Activated CD4-positive, alpha-beta memory T cell treated with anti-CD3 and anti-CD28 coated beads for 36 hours (primary cell): ENCODE measurements around the gene ATF4. TPM values are rescaled to one million over a fixed set of nuclear protein-coding genes. Genes with fewer than 3 reads are reported as not detected.
"Not testable (repeated sequence)": the region's sequence is repeated elsewhere in the genome, so short reads cannot be mapped to it uniquely, and the experiment has no call there.

Source experiments
- CTCF ChIA-PET: fragments of 350-600 bp; sonication (Branson Sonifier 250); formaldehyde crosslinking; loops from one replicate; lab custom pipeline; 2021; ENCODE audit warnings: antibody characterized with exemption, inconsistent platforms; lab: Charles Lee
- POLR2A ChIA-PET: fragments of 350-600 bp; sonication (Branson Sonifier 250); formaldehyde crosslinking; loops from one replicate; lab custom pipeline; 2021; ENCODE audit warnings: antibody characterized with exemption; lab: Charles Lee
- DNase-seq: peaks from one replicate; pipeline ENCODE4 v3.0.0-alpha.2; 2020
- H3K27ac Mint-ChIP-seq: one replicate; pipeline ENCODE4 v1.8.0; 2021; ENCODE audit warnings: mixed read lengths
- H3K27me3 Mint-ChIP-seq: one replicate; pipeline ENCODE4 v1.8.0; 2021; ENCODE audit warnings: mixed read lengths
- H3K36me3 Mint-ChIP-seq: one replicate; pipeline ENCODE4 v1.8.0; 2021; ENCODE audit warnings: mixed read lengths
- H3K4me1 Mint-ChIP-seq: one replicate; pipeline ENCODE4 v1.8.0; 2021; ENCODE audit warnings: low read depth, mixed read lengths
- H3K4me3 Mint-ChIP-seq: one replicate; pipeline ENCODE4 v1.8.0; 2021; ENCODE audit warnings: mild to moderate bottlenecking, mixed read lengths
- H3K9me3 Mint-ChIP-seq: one replicate; pipeline ENCODE4 v1.8.0; 2021; ENCODE audit warnings: mixed read lengths
- intact Hi-C: fragments of 100-400 bp; cut with micrococcal nuclease; formaldehyde crosslinking; loops from one replicate; pipeline ENCODE4 v1.15.1; 2023
- total RNA-seq, 2 experiments: library from RNA; stranded (reverse); gene quantifications; one replicate each; pipeline ENCODE4 v1.2.3, GENCODE V29; 2021

The ATF4 gene
- total RNA-seq, 2 experiments from 2014 or later = 437 to 455 TPM

- no peak for DNase-seq
- ChIA-PET CTCF (interaction anchor here (1.0 to 5.9 kb wide), 11 partner anchors 9 to 523 kb away, joined by 3 to 71 read pairs (median 9); partner anchors contain the start of genes MIEF1 and RPS19BP1), POLR2A (interaction anchor here (1.0 to 1.6 kb wide), 2 partner anchors 9 to 16 kb away, joined by 3 to 4 read pairs; no protein-coding TSS in a partner anchor)
- no peaks in the 10 kb centered on the region for H3K27me3 Mint-ChIP-seq
- H3K36me3 Mint-ChIP-seq = peaks cover 50% of the 10 kb centered on the region
- intact Hi-C loops = loop anchor here (1.0 kb wide), 1 partner anchor 20 kb away; no protein-coding TSS in a partner anchor
- H3K9me3 Mint-ChIP-seq = no peaks in the 10 kb centered on the region
- peaks cover 37% of the 10 kb centered on the region for H3K4me1 Mint-ChIP-seq
- no peak overlapping the region for H3K27ac Mint-ChIP-seq
- H3K4me3 Mint-ChIP-seq = no peak overlapping the region
These were observed 6.6 kb upstream of the ATF4 start for GRCh38 chr22:39513791-39514190.

GRCh38 chr22:39514373-39514973, 5.9 kb upstream of the ATF4 start:
- H3K36me3 Mint-ChIP-seq = peaks cover 45% of the 10 kb centered on the region
- ChIA-PET POLR2A (interaction anchor here (1.0 to 2.3 kb wide), 3 partner anchors 9 to 17 kb away, joined by 3 to 5 read pairs (median 4); a partner anchor contains a TSS), CTCF (interaction anchor here (0.6 to 5.9 kb wide), 14 partner anchors 9 to 523 kb away, joined by 3 to 71 read pairs (median 6); partner anchors contain the start of genes MIEF1 and RPS19BP1)
- no peaks in the 10 kb centered on the region for H3K9me3 Mint-ChIP-seq
- H3K27me3 Mint-ChIP-seq = no peaks in the 10 kb centered on the region
- H3K27ac Mint-ChIP-seq = peak overlapping the region; percentile 8
- H3K4me3 Mint-ChIP-seq = no peak overlapping the region
- intact Hi-C loops = loop anchor here (1.0 kb wide), 1 partner anchor 21 kb away; no protein-coding TSS in a partner anchor
- peak; percentile 67 for DNase-seq
- peaks cover 36% of the 10 kb centered on the region for H3K4me1 Mint-ChIP-seq

GRCh38 chr22:39515266-39516050, 4.9 kb upstream of the ATF4 start:
- ChIA-PET POLR2A (interaction anchor here (0.6 to 2.3 kb wide), 5 partner anchors 9 to 196 kb away, joined by 4 to 6 read pairs (median 5); partner anchors contain the start of gene RPL3), CTCF (interaction anchor here (0.6 to 5.9 kb wide), 15 partner anchors 9 to 344 kb away, joined by 3 to 71 read pairs (median 4); partner anchors contain the start of genes MIEF1 and RPS19BP1)
- no peak for DNase-seq
- H3K9me3 Mint-ChIP-seq = no peaks in the 10 kb centered on the region
- peak overlapping the region; percentile 81 for H3K27ac Mint-ChIP-seq
- peaks cover 42% of the 10 kb centered on the region for H3K36me3 Mint-ChIP-seq
- H3K4me3 Mint-ChIP-seq = no peak overlapping the region
- peaks cover 4% of the 10 kb centered on the region for H3K27me3 Mint-ChIP-seq
- peaks cover 33% of the 10 kb centered on the region for H3K4me1 Mint-ChIP-seq
- intact Hi-C loops = no loop called here

DNA sequence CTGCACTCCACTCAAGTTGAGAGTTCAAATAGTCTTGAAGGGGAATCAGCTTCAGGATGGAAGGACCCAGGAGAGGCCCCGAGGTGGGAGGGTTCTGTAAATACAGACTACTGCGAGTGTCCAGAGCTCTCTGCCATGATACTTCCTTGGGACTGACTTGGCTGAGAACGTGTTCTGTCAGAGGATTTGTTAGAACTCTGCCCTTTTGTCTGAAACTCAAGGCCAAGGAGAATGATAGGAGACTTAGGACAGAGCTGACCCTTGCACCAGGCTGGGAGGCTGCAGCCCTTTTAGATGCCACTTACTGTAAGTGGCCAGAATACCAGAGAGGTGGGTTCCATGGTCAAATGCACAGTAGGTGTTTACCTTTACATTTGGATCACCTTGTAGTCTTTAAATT, 2.9 kb upstream of the ATF4 start:
- H3K36me3 Mint-ChIP-seq = peaks cover 47% of the 10 kb centered on the region

GRCh38 chr22:39518144-39518786, 2.1 kb upstream of the ATF4 start:
- CTCF ChIA-PET = interaction anchor here (1.4 to 5.9 kb wide), 5 partner anchors 10 to 175 kb away, joined by 3 to 71 read pairs (median 44); a partner anchor contains a TSS
- Mint-ChIP-seq H3K27me3 (peaks cover 4% of the 10 kb centered on the region), H3K27ac (peak overlapping the region; percentile 98), H3K9me3 (no peaks in the 10 kb centered on the region), H3K4me1 (peaks cover 50% of the 10 kb centered on the region), H3K36me3 (peaks cover 53% of the 10 kb centered on the region), H3K4me3 (peak overlapping the region; percentile 84)
- intact Hi-C loops = no loop called here
- POLR2A ChIA-PET = interaction anchor here (1.0 to 2.5 kb wide), 3 partner anchors 11 to 22 kb away, joined by 3 to 9 read pairs (median 4); partner anchors contain the start of gene MIEF1
- no peak for DNase-seq

More for the DNA sequence above, 2.9 kb upstream of the ATF4 start:
- ChIA-PET CTCF (interaction anchor here (1.1 to 5.9 kb wide), 6 partner anchors 11 to 174 kb away, joined by 3 to 71 read pairs (median 24); a partner anchor contains a TSS), POLR2A (interaction anchor here (1.0 to 2.5 kb wide), 3 partner anchors 7 to 15 kb away, joined by 4 to 9 read pairs (median 5); partner anchors contain the start of gene MIEF1)
- intact Hi-C loops = no loop called here
- DNase-seq = no peak
- H3K27me3 Mint-ChIP-seq = peaks cover 4% of the 10 kb centered on the region
- no peak overlapping the region for H3K27ac Mint-ChIP-seq
- peaks cover 42% of the 10 kb centered on the region for H3K4me1 Mint-ChIP-seq
- H3K9me3 Mint-ChIP-seq = no peaks in the 10 kb centered on the region
- no peak overlapping the region for H3K4me3 Mint-ChIP-seq

GRCh38 chr22:39518996-39519680, 1.2 kb upstream of the ATF4 start:
- H3K27me3 Mint-ChIP-seq = peaks cover 4% of the 10 kb centered on the region
- CTCF ChIA-PET = interaction anchor here (1.0 to 5.9 kb wide), 8 partner anchors 10 to 200 kb away, joined by 3 to 51 read pairs (median 6); partner anchors contain the start of gene RPL3
- POLR2A ChIA-PET = interaction anchor here (0.9 to 2.5 kb wide), 14 partner anchors 11 to 1433 kb away, joined by 3 to 43 read pairs (median 4); partner anchors contain the start of genes MIEF1, RPL3 and RPS19BP1
- peak overlapping the region; percentile 84 for H3K4me3 Mint-ChIP-seq
- peak overlapping the region; percentile 98 for H3K27ac Mint-ChIP-seq
- intact Hi-C loops = no loop called here
- DNase-seq = peak; percentile 56
- peaks cover 52% of the 10 kb centered on the region for H3K36me3 Mint-ChIP-seq
- H3K4me1 Mint-ChIP-seq = peaks cover 52% of the 10 kb centered on the region
- no peaks in the 10 kb centered on the region for H3K9me3 Mint-ChIP-seq

DNA sequence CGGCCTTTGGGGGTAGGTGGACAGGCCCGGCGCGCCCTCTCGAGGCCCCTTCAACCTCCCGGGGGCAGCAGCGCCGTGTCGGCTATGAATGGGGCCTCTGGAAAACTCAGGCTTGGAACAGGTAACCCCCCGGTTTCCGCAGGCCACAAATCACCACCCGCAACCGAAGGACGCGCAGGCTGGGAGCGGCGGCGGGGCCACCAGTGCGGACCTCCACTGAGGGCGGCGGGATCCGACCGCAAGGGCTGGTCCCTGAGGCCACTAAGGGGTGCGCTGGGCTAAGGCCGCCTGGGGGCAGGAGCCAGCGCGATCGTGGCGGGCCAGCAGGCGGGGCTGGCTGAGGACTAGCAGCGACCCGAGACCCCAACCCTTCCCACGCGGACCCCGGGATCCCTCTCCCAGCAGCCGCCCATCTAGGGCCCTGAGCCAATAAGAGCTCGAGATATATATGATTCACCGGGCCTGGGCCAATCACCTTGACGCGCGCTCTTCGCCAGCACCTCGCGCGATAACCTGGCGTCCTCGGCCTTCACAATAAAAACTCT, 609 bp upstream of the ATF4 start:
- Mint-ChIP-seq H3K4me1 (peaks cover 50% of the 10 kb centered on the region), H3K36me3 (peaks cover 54% of the 10 kb centered on the region), H3K27ac (peak overlapping the region; percentile 98), H3K4me3 (peak overlapping the region; percentile 84), H3K27me3 (peaks cover 4% of the 10 kb centered on the region), H3K9me3 (no peaks in the 10 kb centered on the region)
- DNase-seq = peak; percentile 98
- intact Hi-C loops = loop anchor here (1.0 to 10.0 kb wide), 4 partner anchors 13 to 275 kb away; partner anchors contain the start of genes MIEF1, PDGFB, RPL3 and RPS19BP1
- ChIA-PET CTCF (interaction anchor here (0.9 to 1.3 kb wide), 7 partner anchors 9 to 203 kb away, joined by 3 to 23 read pairs (median 3); partner anchors contain the start of gene RPL3), POLR2A (interaction anchor here (0.6 to 2.3 kb wide), 21 partner anchors 10 to 1432 kb away, joined by 3 to 43 read pairs (median 3); partner anchors contain the start of genes MIEF1, RPL3, RPS19BP1 and TAB1)

DNA sequence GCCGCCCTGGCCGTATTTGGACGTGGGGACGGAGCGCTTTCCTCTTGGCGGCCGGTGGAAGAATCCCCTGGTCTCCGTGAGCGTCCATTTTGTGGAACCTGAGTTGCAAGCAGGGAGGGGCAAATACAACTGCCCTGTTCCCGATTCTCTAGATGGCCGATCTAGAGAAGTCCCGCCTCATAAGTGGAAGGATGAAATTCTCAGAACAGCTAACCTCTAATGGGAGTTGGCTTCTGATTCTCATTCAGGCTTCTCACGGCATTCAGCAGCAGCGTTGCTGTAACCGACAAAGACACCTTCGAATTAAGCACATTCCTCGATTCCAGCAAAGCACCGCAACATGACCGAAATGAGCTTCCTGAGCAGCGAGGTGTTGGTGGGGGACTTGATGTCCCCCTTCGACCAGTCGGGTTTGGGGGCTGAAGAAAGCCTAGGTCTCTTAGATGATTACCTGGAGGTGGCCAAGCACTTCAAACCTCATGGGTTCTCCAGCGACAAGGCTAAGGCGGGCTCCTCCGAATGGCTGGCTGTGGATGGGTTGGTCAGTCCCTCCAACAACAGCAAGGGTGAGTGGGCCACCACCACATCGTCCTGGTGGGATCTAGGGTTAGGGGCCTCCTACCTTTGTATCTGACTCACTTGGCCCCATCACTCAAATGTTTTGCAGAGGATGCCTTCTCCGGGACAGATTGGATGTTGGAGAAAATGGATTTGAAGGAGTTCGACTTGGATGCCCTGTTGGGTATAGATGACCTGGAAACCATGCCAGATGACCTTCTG, 934 bp downstream of the ATF4 start:
- not testable (repeated sequence) for H3K9me3 Mint-ChIP-seq, H3K27me3 Mint-ChIP-seq
- H3K36me3 Mint-ChIP-seq = peaks cover 57% of the 10 kb centered on the region
- peaks cover 50% of the 10 kb centered on the region for H3K4me1 Mint-ChIP-seq
- intact Hi-C loops = loop anchor here (10.0 kb wide), 1 partner anchor 276 kb away; the partner anchor contains the start of gene PDGFB
- POLR2A ChIA-PET = interaction anchor here (0.5 to 2.3 kb wide), 4 partner anchors 9 to 24 kb away, joined by 3 to 43 read pairs (median 3); partner anchors contain the start of genes MIEF1 and RPS19BP1
- peak; percentile 23 for DNase-seq
- CTCF ChIA-PET = interaction anchor here (0.6 to 1.2 kb wide), 2 partner anchors 8 to 566 kb away, joined by 3 to 5 read pairs; no protein-coding TSS in a partner anchor
- H3K27ac Mint-ChIP-seq = peak overlapping the region; percentile 98
- H3K4me3 Mint-ChIP-seq = peak overlapping the region; percentile 84

DNA sequence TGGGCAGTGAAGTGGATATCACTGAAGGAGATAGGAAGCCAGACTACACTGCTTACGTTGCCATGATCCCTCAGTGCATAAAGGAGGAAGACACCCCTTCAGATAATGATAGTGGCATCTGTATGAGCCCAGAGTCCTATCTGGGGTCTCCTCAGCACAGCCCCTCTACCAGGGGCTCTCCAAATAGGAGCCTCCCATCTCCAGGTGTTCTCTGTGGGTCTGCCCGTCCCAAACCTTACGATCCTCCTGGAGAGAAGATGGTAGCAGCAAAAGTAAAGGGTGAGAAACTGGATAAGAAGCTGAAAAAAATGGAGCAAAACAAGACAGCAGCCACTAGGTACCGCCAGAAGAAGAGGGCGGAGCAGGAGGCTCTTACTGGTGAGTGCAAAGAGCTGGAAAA, 1.7 kb downstream of the ATF4 start:
- ChIA-PET POLR2A (interaction anchor here (1.5 to 1.7 kb wide), 3 partner anchors 10 to 203 kb away, joined by 8 to 10 read pairs (median 8); partner anchors contain the start of genes MIEF1 and RPL3), CTCF (interaction anchor here (0.7 to 14.2 kb wide), 3 partner anchors 28 to 514 kb away, joined by 3 to 387 read pairs (median 3); no protein-coding TSS in a partner anchor)
- peak overlapping the region; percentile 98 for H3K27ac Mint-ChIP-seq
- H3K9me3 Mint-ChIP-seq, H3K27me3 Mint-ChIP-seq, DNase-seq: not testable (repeated sequence)
- H3K4me1 Mint-ChIP-seq = peaks cover 51% of the 10 kb centered on the region
- H3K36me3 Mint-ChIP-seq = peaks cover 57% of the 10 kb centered on the region
- intact Hi-C loops = loop anchor here (10.0 kb wide), 1 partner anchor 277 kb away; the partner anchor contains the start of gene PDGFB
- H3K4me3 Mint-ChIP-seq = peak overlapping the region; percentile 84
